NCI-H1048 (cell line): ENCODE measurements around the gene NLRP2B.
"Not testable (repeated sequence)": the region's sequence is repeated elsewhere in the genome, so short reads cannot be mapped to it uniquely, and the experiment has no call there.

Source experiments
- DNase-seq: peaks from one replicate; lab custom pipeline; 2025; lab: John Stamatoyannopoulos, UW

The NLRP2B gene

GRCh38 chrX:57680160-57680559 lies at the start of gene NLRP2B:
Gene NLRP2B, minus strand, starts transcription at chrX:57680260.
- DNase-seq, result no peak

- not testable (repeated sequence) for DNase-seq
Measured at GRCh38 chrX:57725995-57726394, 45.9 kb upstream of the NLRP2B start.

GRCh38 chrX:57681341-57681740 lies 1.3 kb upstream of the NLRP2B start:
- no peak for DNase-seq

- no peak for DNase-seq
Measured at GRCh38 chrX:57678686-57679428, 1.2 kb downstream of the NLRP2B start.

DNA sequence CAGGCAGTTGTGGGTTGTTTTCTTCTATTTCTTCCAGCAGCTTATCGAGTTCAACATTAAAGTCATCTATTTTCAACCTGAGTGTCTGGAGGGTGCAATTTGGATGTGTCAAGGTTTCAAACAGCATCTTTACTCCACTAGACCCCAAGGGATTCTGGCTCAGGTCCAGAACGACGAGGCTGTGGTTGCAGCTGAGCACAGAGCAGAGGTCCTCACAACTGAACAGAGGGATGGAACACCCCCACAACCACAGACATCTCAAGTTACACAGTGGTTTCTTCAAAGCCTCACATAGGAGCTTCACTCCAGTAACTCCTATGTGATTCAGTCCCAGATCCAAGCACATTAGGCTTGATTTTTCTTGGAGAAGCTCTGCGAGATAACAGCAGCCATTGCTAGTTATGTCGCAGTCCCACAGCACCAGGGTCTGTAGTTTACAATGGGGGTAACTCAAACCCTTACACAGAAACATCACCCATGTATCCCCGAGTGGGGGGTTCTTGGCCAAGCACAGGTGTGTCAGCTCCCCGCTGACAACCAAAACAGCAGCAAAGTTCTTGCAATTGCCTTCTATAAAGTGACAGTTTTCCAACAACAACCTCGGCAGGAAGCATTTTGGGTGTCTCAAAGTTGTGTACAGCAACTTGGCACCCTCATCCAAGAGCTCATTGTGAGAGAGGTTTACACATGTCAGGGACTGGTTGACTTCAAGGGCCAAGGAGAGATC lies 2.8 kb downstream of the NLRP2B start:
- no peak for DNase-seq

GRCh38 chrX:57675320-57675719 lies 4.7 kb downstream of the NLRP2B start:
- no peak for DNase-seq

DNA sequence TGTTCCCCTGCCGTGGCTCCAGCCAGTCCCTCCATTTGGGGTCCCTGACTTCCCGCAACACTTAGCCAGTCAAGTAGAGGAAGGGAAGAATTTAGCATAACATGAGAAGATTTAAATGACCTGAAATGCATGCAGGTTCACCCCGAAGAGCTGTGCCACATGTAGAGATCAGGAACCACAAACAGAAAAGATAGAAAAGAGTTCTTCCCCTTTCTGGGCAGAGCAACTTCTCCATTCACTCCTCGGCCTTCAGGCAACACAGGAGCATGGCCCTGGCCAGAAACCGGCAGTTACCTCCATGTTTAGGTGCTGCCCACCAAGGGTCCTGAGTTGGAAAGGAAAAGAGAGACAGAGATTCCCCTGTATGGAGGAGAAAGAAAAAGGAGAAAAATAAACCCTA lies 5.2 kb downstream of the NLRP2B start:
- DNase-seq, result no peak

DNA sequence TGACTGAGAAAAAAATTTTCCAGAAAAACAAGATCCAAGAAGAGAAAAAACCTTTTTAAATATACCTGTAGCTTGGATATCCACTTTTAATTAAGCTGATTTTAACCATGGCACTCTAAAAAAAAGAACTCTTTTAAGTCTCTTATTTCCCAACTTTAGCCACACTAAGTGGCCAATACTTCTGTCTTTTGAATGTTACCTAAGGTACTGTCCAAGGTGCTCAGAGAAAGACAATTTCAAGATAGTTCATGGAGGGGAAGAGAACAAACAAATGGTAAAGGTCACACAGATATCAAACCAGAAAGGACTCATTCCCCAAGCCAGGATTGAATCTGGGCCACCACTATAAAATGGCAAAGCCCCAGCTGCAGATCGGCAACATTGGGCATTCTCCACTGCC lies 10.1 kb downstream of the NLRP2B start:
- no peak for DNase-seq

DNA sequence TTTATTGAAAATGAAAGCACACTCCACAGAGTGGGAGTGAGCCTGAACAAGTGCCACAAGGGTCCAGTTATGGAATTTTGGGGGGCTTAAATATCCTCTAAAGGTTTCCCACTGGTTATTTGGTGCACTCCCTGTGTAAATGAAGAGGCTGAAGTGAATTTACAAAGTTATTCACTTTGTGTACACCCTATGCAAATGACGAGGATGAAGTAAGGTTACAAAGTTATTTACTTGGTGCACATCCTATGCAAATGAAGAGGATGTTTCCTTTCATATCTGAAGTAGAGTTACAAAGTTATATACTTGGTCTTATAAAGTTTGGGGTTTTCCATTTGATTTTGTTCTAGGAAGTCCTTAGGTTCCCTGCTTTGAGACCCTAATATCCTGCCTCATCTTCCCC lies 13.1 kb downstream of the NLRP2B start:
- DNase-seq, result no peak

- no peak for DNase-seq
Measured at GRCh38 chrX:57655065-57655464, 25.0 kb downstream of the NLRP2B start.

- DNase-seq, result no peak
Measured at GRCh38 chrX:57652705-57653104, 27.4 kb downstream of the NLRP2B start.

DNA sequence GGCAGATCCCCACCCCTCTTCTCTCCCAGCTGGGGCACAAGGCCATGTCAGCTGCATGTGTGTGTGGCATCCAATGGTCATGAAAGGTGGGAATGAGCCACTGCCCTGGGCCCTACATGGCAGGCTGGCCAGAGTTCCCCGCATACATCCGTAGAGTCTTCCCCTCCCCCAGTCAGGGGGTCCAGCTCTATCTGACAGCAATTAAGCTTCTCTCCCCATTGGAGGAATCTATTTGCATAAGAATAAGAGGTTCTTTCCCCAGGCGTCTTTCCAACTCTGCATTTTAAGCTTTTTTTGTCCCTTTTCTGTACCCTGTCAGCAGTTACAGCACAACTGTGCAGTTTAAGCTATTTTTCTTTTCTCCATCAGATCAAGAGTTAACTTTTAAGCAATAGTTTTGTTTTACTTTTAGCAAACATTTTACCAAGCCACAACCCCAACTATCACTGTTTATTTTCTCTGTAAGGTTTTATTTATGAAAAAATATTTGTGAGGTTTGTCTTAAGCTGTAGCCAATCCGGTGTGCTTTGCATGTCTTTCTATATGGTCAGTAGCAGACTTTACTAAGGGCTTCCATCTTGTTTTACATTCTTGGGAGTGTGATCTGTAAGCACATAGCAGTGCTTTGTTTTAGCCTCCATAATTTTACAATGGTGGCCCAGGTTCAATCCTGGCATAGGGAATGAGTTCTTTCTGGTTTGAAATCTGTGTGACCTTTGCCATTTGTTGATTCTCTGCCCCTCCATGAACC lies 28.7 kb downstream of the NLRP2B start:
- DNase-seq, result no peak

DNA sequence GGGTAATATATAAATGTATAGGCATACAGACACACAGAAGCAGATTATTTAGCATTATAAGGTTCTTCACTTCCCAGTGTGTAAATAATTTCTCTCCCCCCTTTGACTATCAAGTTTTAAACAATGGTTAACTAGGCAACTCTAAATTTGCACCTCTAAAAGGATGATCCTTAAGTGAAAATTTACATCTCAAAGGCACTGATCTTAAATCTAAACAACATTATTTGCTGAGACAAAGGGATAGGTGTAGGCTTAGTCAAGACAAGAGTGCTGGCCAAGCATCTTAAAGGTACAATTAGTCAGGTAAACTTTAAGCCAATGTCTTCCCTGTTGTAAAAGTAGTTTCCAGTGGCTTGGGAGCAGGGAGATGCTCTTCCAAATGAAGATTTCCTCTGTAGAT lies 33.0 kb downstream of the NLRP2B start:
- no peak for DNase-seq

DNA sequence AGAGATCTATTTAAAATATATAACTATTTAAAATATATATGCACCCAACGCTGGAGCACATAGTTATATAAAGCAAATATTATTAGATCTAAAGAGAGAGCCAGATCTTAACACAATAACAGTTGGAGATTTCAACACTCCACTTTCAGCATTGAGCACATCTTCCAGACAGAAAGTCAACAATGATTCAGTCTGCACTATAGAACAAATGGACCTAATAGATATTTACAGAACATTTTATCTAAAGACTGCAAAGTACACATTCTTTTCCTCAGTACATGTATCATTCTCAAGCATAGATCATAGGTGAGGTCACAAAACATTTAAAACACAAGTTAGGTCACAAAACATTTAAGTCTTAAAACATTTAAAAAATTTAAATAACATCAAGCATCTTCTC lies 36.4 kb downstream of the NLRP2B start:
- no peak for DNase-seq

- no peak for DNase-seq
Measured at GRCh38 chrX:57641338-57641737, 38.7 kb downstream of the NLRP2B start.

DNA sequence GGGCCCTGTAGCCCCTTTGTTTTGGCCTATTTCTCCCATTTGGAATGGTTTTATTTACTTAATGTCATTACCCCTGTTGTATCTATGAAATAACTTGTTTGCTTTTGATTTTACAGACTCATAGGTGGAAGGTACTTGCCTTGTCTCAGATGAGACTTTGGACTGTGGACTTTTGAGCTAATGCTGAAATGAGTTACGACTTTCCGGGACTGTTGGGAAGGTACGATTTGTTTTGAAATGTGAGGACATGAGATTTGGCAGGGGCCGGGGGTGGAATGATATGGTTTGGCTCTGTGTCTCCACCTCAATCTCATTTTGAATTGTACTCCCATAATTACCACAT lies 39.4 kb downstream of the NLRP2B start:
- DNase-seq, result no peak

- not testable (repeated sequence) for DNase-seq
Measured at GRCh38 chrX:57629438-57629837, 50.6 kb downstream of the NLRP2B start.
